ENCODE results near the gene MLLT3.

The MLLT3 gene

DNA sequence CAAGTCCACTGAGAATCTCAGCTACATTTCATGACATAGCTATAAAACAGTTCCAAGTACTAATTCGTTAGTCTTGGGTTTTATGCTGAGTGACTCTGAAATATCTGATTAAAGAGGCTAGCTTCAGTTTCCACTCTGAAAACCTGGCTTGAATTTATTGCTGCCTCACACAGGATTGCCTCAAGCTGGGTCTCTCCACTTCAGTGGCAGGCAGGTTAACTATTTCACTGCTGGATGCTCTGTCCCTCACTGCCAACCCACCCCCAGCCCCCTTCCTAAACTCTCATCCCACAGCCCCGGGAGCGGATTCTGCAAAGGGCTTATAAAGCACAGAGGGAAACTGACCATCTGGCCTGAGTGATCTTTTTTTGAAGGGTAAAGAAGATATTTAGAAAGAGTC is 318.3 kb downstream of the MLLT3 start:
- Histone ChIP-seq H3K36me3 (no peaks in the 10 kb centered on the region), H3K4me3 (ENCODE audit: low read depth, low read length) (no peak overlapping the region), H3K27ac (no peak overlapping the region; the same call in 1 of the 2 replicates), H3K27me3 (ENCODE audit: insufficient read depth, low read depth, severe bottlenecking) (no peaks in the 10 kb centered on the region), H3K9me3 (ENCODE audit: severe bottlenecking) (no peaks in the 10 kb centered on the region)
- peak; percentile 55 for DNase-seq
- TF ChIP-seq, protein P1, sequence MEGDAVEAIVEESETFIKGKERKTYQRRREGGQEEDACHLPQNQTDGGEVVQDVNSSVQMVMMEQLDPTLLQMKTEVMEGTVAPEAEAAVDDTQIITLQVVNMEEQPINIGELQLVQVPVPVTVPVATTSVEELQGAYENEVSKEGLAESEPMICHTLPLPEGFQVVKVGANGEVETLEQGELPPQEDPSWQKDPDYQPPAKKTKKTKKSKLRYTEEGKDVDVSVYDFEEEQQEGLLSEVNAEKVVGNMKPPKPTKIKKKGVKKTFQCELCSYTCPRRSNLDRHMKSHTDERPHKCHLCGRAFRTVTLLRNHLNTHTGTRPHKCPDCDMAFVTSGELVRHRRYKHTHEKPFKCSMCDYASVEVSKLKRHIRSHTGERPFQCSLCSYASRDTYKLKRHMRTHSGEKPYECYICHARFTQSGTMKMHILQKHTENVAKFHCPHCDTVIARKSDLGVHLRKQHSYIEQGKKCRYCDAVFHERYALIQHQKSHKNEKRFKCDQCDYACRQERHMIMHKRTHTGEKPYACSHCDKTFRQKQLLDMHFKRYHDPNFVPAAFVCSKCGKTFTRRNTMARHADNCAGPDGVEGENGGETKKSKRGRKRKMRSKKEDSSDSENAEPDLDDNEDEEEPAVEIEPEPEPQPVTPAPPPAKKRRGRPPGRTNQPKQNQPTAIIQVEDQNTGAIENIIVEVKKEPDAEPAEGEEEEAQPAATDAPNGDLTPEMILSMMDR (IDR thresholded peaks at IDR 0.05; ENCODE audit: low read depth, low read length): no peak

DNA sequence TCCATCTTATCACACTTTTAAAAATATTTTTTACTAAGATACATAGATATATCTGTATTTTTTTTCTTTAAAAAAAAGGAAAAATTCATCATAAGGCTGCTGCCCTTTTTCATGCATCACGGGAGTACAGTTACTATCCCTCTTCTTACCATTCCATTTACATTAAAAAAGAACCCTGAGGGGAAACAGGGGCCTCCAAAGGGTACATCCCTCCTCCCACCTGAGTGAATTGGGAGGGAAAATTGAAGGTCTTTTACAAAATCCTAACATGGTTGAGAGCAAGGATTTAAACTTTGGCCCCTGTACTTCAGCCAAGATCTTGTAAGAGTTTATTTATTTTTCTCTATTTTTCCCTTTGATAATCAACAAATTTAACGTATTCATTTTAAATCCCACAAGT is 319.2 kb downstream of the MLLT3 start:
- DNase-seq: no peak
- TF ChIP-seq, protein P1 (IDR thresholded peaks at IDR 0.05; ENCODE audit: low read depth, low read length): no peak
- H3K36me3 ChIP-seq: no peaks in the 10 kb centered on the region
- H3K27ac ChIP-seq: no peak overlapping the region
- H3K27me3 ChIP-seq (ENCODE audit: insufficient read depth, low read depth, severe bottlenecking): no peaks in the 10 kb centered on the region
- H3K4me3 ChIP-seq (ENCODE audit: low read depth, low read length): no peak overlapping the region
- no peaks in the 10 kb centered on the region for H3K9me3 ChIP-seq (ENCODE audit: severe bottlenecking)

DNA sequence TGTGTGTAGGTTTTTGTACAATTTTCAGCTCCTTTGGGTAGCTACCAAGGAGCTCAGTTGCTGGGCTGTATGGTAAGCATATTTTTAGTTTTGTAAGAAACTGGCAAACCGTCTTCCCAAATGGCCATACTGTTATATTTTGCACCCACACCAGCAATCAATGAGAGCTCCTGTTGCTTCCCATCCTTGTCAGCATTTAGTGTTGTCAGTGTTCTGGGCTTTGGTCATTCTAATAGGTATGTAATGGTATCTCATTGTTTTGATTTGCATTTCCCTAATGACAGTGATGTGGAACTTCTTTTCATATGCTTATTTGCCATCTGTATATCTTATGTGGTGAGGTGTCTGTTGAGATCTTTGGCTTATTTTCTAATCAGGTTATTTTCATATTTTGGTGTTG is 320.1 kb downstream of the MLLT3 start:
- H3K27ac ChIP-seq: no peak overlapping the region
- H3K27me3 ChIP-seq (ENCODE audit: insufficient read depth, low read depth, severe bottlenecking): no peaks in the 10 kb centered on the region
- no peak for DNase-seq
- no peak overlapping the region for H3K4me3 ChIP-seq (ENCODE audit: low read depth, low read length)
- TF ChIP-seq, protein P1 (IDR thresholded peaks at IDR 0.05; ENCODE audit: low read depth, low read length): no peak
- H3K9me3 ChIP-seq (ENCODE audit: severe bottlenecking): no peaks in the 10 kb centered on the region
- H3K36me3 ChIP-seq: no peaks in the 10 kb centered on the region

DNA sequence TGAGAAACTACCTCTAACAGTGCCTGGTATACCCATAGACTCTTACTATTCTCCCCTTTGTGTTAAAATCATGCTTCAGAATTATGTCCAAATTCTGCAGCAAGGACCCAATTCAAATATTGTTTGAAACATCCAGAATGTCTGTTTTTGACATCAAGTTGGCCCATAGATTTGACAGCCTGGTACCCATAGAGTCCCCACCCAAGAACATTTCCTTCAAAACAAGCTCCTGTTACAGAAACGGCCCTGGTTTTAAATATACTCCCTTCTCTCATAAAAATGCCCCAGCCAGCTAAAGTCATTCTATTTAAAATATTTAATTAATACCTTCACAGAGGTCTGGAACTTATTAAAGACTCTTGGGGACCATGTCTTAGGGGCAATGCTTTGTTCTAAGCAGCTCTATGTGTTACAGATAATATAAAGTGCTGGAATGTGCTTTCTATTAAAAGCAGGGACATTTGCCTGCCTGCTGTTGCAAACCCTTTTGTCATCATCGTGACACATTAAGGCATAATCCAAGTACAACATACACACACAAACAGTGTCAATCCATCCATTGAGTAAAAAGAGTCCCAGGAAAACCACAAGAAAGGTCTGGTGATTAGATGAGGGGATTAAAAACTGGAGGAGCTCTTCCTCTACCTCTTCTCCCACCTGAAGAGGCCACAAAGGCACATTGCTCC is 321.7 kb downstream of the MLLT3 start:
- no peaks in the 10 kb centered on the region for H3K36me3 ChIP-seq
- DNase-seq: no peak
- no peak overlapping the region for H3K27ac ChIP-seq
- H3K9me3 ChIP-seq (ENCODE audit: severe bottlenecking): no peaks in the 10 kb centered on the region
- H3K4me3 ChIP-seq (ENCODE audit: low read depth, low read length): no peak overlapping the region
- TF ChIP-seq, protein P1 (IDR thresholded peaks at IDR 0.05; ENCODE audit: low read depth, low read length): no peak
- no peaks in the 10 kb centered on the region for H3K27me3 ChIP-seq (ENCODE audit: insufficient read depth, low read depth, severe bottlenecking)

DNA sequence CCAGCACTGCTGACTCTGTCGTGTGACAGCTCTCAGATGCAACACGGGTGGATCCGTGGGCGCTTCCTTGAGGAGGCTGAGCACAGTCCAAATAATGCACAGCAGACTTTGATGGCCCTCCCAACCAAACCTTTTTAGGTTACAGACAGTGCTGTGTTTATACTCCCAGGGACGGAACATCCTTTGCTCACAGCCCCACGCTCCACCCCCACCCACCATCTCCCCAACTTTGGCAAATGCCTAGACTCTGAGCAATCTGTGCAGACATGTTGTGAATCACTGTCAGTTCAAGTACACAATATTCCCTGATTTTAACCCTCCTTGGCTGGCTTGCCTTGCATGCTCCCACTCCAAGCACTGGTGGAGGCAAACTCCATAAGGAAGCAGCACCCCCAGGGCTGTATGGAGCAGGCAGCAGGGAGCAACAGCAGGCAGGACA is 324.6 kb downstream of the MLLT3 start:
- H3K4me3 ChIP-seq (ENCODE audit: low read depth, low read length): no peak overlapping the region
- no peaks in the 10 kb centered on the region for H3K27me3 ChIP-seq (ENCODE audit: insufficient read depth, low read depth, severe bottlenecking)
- H3K36me3 ChIP-seq: no peaks in the 10 kb centered on the region
- no peaks in the 10 kb centered on the region for H3K9me3 ChIP-seq (ENCODE audit: severe bottlenecking)
- no peak overlapping the region for H3K27ac ChIP-seq
- TF ChIP-seq, protein P1 (IDR thresholded peaks at IDR 0.05; ENCODE audit: low read depth, low read length): no peak
- no peak for DNase-seq

DNA sequence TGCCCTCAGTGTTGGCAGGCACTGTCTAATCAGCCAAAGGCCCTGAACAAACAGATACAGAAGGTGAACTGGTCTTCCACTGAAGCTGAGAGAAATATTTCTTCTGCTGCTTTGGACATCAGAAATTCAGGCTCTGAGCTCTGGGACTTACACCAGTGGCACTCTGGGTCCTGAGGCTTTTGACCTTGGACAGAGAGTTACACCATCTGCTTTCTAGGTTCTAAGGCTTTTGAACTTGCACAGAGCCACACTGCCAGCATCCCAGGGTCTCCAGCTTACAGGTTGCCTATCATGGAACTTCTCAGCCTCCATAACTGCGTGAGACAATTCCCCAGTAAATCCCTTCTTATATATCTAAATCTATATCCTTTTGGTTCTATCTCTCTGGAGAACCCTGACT is 326.7 kb downstream of the MLLT3 start:
- TF ChIP-seq, protein P1 (IDR thresholded peaks at IDR 0.05; ENCODE audit: low read depth, low read length): no peak
- no peak for DNase-seq
- Histone ChIP-seq H3K9me3 (ENCODE audit: severe bottlenecking) (no peaks in the 10 kb centered on the region), H3K27me3 (ENCODE audit: insufficient read depth, low read depth, severe bottlenecking) (no peaks in the 10 kb centered on the region), H3K4me3 (ENCODE audit: low read depth, low read length) (no peak overlapping the region), H3K27ac (no peak overlapping the region), H3K36me3 (no peaks in the 10 kb centered on the region)

All from WERI-Rb-1 (cell line).